Measurements from ENCODE around the gene TTF1.

DNA sequence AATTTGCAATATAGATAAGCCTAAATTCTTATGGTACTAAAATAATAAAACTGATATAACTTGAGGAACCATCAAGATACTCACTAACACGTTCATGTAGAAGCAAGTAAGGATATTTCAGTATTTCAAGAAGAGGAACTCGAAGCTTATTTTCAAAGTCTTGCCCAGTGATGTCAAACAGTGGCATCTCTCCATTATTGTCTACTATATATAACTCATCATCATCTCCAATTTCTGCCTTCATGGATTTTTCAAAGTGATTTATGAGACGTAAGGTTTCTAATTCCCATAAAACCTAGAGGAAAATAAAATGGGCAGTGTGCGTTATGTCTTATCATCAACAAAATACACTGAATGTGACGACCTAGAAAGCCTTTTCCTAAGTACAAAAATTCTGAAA, 60.5 kb downstream of the TTF1 start:
- TF ChIP-seq, protein P1, sequence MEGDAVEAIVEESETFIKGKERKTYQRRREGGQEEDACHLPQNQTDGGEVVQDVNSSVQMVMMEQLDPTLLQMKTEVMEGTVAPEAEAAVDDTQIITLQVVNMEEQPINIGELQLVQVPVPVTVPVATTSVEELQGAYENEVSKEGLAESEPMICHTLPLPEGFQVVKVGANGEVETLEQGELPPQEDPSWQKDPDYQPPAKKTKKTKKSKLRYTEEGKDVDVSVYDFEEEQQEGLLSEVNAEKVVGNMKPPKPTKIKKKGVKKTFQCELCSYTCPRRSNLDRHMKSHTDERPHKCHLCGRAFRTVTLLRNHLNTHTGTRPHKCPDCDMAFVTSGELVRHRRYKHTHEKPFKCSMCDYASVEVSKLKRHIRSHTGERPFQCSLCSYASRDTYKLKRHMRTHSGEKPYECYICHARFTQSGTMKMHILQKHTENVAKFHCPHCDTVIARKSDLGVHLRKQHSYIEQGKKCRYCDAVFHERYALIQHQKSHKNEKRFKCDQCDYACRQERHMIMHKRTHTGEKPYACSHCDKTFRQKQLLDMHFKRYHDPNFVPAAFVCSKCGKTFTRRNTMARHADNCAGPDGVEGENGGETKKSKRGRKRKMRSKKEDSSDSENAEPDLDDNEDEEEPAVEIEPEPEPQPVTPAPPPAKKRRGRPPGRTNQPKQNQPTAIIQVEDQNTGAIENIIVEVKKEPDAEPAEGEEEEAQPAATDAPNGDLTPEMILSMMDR (IDR thresholded peaks at IDR 0.05) = no peak
- no peak for TF ChIP-seq POLR2A (IDR thresholded peaks at IDR 0.05)

All from uterus (tissue), 2 donors.